OCI-LY3 (cell line): ENCODE results near the gene ZNF99.

ENCODE experiments used
- CTCF ChIP-seq: fragments of 200-600, 300-600 bp; sonication (generic); IDR thresholded peaks from 2 replicates; pipeline ENCODE4 v1.5.1; 2014; ENCODE audit warnings: antibody characterized with exemption, low read length, low read depth
- EZH2phosphoT487 ChIP-seq: fragments of 200-600 bp; shearing (Covaris generic); IDR thresholded peaks from 2 replicates; pipeline ENCODE4 v1.6.1; 2018; ENCODE audit warnings: antibody characterized with exemption, mixed run types, low read depth

GRCh38 chr19:22733691-22734090 is 50.3 kb downstream of the ZNF99 start:
- TF ChIP-seq CTCF (no peak), EZH2phosphoT487 (no peak)
